GM19467 (cell line): Measurements from ENCODE around the gene NCKAP5L.

ENCODE experiments used
- ATAC-seq: cut with Tn5 transposase; IDR thresholded peaks from one replicate; pipeline ENCODE4 v1.9.1; 2021; ENCODE audit warnings: mild to moderate bottlenecking, moderate library complexity; ENCODE audit not compliant: unreplicated experiment

The NCKAP5L gene

DNA sequence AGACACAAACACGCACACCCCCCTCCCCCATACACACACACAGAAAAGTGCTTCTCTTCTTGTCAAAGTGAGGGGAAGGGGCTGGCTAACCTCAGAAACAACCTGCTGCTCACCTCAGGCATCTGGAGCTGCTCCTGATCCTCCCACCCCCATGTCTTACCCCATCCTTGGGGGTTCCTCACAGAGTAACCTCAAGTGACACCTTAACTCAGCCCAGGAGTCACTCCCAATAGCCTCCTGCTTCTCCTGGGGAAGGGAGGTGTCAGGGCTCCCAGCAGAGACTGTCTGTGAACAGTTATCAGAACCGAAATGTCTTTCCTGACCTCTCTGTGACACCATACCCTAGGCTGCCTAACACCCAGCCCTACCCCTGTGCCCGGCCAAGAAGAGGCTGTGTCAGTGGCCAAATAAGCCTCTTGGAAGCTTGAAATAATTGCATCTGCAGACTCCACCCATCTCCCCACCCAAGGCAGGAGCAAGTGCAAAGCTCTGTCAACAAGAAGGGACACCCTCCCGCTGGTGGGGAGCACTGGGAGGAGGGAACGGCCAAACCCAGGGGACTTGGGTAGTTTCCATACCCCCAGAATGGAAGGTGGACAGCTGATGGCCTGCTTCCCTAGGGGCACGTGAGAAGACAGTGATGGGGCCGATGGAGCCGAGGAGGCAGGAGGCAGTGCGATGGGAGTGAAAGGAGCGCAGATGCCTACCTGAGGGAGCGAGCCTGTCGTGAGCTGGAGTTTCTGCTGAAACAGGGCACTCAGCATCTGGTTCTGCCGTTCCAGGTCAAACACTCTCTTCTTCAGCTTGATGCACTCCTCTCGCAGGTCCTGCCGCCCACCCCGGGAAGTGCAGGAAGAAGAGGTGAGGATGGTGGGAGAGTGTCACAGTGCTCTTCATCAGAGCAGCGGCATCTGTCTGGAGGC lies 26.8 kb downstream of the NCKAP5L start:
- no peak for ATAC-seq

GRCh38 chr12:49800421-49801140 lies 27.6 kb downstream of the NCKAP5L start:
- ATAC-seq = no peak

GRCh38 chr12:49798934-49799333 lies 29.3 kb downstream of the NCKAP5L start:
- no peak for ATAC-seq

GRCh38 chr12:49798248-49798647 lies 30.0 kb downstream of the NCKAP5L start:
- no peak for ATAC-seq

DNA sequence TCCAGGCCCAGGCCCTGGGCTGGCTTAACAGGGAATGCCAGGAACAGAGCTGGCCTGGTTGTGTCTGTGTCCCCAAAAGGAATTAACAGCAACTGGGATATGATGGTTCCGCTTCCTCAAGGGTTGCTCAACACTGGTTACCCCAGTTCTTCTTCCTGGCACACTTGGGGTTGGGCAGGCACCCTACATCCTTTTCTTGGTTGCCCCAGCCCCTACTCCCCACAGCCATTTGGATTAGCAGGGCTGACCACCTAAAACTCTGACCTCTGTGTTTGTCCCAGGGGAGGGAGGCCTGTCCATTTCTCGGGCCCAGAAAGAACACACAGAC lies 30.8 kb downstream of the NCKAP5L start:
- no peak for ATAC-seq

DNA sequence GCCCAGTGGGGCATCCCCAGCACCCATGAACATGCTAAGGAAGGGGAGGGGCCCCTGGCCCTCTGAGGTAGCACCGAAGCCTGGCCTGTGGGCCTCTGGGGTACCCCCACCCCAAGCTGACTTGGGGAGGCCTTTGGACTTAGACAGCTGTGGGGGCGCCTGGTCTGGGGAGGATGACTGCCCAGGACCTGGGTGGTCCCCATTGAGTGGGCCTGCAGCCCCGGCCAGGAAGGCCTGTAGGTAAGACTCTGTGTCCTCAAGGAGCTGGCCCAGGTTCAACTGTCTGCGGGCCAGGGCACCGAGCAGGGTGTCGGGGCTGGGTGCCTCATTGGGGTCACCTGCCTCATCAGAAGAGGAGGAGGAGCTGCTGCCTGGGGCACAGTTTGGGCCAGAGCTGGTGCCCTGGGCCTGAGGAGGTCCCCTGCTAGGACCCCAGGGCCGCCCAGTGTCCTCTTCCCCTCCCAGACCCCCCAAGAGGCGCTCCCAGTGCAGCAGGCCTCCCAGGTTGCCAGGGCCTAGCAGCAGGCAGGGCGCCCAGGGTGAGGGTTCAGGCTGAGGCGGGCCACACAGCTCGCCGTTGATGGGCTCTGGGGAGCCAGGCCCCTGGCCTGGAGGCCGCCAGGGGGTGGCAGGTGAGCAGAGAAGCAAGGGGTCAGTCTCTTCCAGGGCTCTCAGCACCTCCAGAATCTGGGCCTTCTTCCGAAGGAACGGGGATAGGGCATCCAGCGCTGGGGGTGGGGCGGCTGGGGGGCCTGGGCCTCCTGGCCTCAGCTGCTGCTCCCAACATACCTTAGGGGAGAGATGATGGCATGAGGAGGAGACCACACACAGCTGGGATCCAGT lies 31.4 kb downstream of the NCKAP5L start:
- ATAC-seq = no peak

- ATAC-seq = no peak
Measured at GRCh38 chr12:49796155-49796554, 32.1 kb downstream of the NCKAP5L start.

DNA sequence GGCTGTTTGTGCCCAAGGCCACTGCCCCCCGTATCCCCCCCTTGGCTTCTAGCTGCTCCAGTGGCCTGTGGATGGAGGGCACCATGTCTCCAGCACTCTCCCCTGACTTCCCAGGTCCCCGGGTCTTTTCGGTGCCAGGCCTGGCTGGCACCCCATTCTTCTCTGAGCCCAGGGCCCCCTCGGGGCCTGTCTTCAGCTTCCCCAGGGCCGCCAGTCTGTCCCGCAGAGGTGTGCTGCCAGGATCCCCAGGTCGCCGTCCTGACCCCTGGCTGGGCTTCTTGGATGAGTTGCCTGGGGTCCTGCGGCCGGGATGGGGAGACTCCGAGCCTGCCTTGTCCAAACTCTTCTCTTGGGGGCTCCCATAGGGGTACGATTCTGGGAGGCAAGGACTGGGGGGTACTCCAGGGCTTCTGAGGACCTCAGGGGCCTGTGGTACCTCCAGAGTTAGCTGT lies 32.5 kb downstream of the NCKAP5L start:
- no peak for ATAC-seq

- no peak for ATAC-seq
Measured at GRCh38 chr12:49794811-49795653, 33.2 kb downstream of the NCKAP5L start.

DNA sequence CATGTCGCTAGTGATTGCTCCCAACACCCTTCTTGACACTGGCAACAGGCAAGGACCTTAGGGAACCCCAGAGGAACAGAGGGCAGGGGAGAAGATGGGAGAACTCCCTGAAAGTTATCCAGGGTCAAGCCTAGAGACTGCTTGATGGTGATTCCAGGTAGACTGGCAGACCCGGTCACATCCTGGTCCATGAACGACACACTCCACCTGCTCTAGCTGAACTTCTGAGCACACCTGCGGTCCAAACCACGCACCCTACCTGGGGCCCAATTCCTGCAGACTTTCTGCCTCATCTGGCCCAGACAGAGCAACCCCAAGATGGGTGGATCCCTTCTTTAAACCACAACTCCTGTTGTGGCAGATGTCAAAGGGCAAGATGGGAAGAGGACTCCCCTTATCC lies 34.2 kb downstream of the NCKAP5L start:
- no peak for ATAC-seq

GRCh38 chr12:49793620-49794019 lies 34.6 kb downstream of the NCKAP5L start:
- ATAC-seq = no peak

GRCh38 chr12:49792976-49793580 lies 35.1 kb downstream of the NCKAP5L start:
- no peak for ATAC-seq

GRCh38 chr12:49792181-49792970 lies 35.8 kb downstream of the NCKAP5L start:
- no peak for ATAC-seq

DNA sequence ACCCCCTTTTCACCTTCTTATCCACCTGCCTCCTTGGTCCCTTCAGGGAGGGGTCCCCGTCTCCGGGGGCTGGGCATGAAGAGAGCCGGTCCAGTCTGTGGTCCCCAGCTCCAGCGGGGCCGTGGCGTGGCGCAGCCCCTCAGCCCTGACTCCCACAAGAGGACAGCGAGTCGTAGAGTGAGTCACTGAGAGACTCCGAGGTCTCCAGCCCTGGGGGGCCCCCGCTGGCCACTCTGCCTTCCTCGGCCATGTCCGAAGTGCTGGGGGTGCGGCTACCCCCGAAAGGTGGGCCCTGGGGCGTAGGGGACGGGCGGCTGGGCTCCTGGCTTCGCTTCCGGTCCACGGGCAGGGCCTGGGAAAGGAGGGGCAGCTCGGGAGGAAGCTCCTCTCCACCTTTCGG lies 36.5 kb downstream of the NCKAP5L start:
- no peak for ATAC-seq

- ATAC-seq = no peak
Measured at GRCh38 chr12:49790741-49791555, 37.3 kb downstream of the NCKAP5L start.

DNA sequence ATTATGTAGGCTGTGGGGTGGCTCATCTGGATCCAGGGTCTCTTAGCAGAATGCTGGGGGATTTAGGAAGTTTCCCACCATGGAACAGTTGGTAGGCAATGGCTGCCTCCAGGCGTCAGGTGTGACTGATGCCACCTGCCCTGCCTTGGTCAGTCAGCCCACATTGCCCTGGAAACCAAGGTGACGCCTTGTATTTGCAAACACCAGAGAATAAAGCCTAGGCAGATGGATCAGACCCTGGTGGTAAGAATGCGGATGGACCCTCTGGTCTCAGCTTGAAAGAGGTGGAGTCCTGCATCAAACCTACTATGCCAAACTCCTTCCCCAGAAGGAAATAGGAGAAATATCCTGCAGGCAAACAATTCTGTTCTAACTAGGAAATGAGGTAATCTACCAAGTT lies 38.2 kb downstream of the NCKAP5L start:
- ATAC-seq = no peak

- no peak for ATAC-seq
Measured at GRCh38 chr12:49787672-49788071, 40.5 kb downstream of the NCKAP5L start.

GRCh38 chr12:49784756-49785409 lies 43.3 kb downstream of the NCKAP5L start:
- ATAC-seq = no peak
